IMR-90 (cell line): ENCODE data around the gene DICER1. TPM values are rescaled to one million over a fixed set of nuclear protein-coding genes. Genes with fewer than 3 reads are reported as not detected.

ENCODE experiments used
- ATAC-seq: fragments of 200-7000 bp; cut with Tn5 transposase; 2 replicates; pipeline ENCODE4 v1.9.1; 2020; ENCODE audit warnings: low read depth, mild to moderate bottlenecking, moderate library complexity
- BruUV-seq: library from RNA; stranded (reverse); fragments of 400-500 nt; replicated peaks from 2 replicates; lab custom pipeline; 2021; lab: Mats Ljungman, UMichigan
- CTCF ChIA-PET: fragments of 300-600 bp; formaldehyde crosslinking; extraction: SDS; loops from one replicate; lab custom pipeline; 2021; ENCODE audit warnings: antibody characterized with exemption; lab: Yijun Ruan, JAX
- POLR2A ChIA-PET: fragments of 300-600 bp; sonication (Branson Sonifier 250); formaldehyde crosslinking; loops from one replicate; lab custom pipeline; 2022; ENCODE audit warnings: antibody characterized with exemption; ENCODE audit not compliant: unreplicated experiment; lab: Charles Lee
- DNase-seq: peaks from one replicate; pipeline ENCODE4 v3.0.0; 2013
- H2AFZ ChIP-seq: replicated peaks from 2 replicates; pipeline ENCODE3; 2013; ENCODE audit warnings: low read length, mild to moderate bottlenecking; ENCODE audit not compliant: poor library complexity
- H2AK5ac ChIP-seq: 2 replicates; pipeline ENCODE4 v1.6.1; 2013; ENCODE audit warnings: low read depth, low read length, inconsistent platforms
- H2AK9ac ChIP-seq: replicated peaks from 2 replicates; pipeline ENCODE3; 2013; ENCODE audit warnings: mild to moderate bottlenecking, low read depth, low read length, moderate library complexity; ENCODE audit not compliant: poor library complexity
- H2BK120ac ChIP-seq: 2 replicates; pipeline ENCODE4 v1.6.1; 2013; ENCODE audit warnings: low read depth, low read length, inconsistent platforms
- H2BK15ac ChIP-seq: 3 replicates; pipeline ENCODE4 v1.6.1; 2013; ENCODE audit warnings: low read depth, low read length, inconsistent platforms
- H2BK20ac ChIP-seq: 2 replicates; pipeline ENCODE4 v1.6.1; 2013; ENCODE audit warnings: low read depth, mild to moderate bottlenecking, inconsistent platforms, low read length, moderate library complexity
- H2BK5ac ChIP-seq: 2 replicates; pipeline ENCODE4 v1.6.1; 2013; ENCODE audit warnings: mild to moderate bottlenecking, low read depth, low read length, inconsistent platforms; ENCODE audit not compliant: poor library complexity, severe bottlenecking
- H3K14ac ChIP-seq: replicated peaks from 2 replicates; pipeline ENCODE4 v1.6.1; 2013; ENCODE audit warnings: low read depth, low read length, inconsistent platforms
- H3K18ac ChIP-seq: 2 replicates; pipeline ENCODE4 v1.6.1; 2013; ENCODE audit warnings: low read depth, low read length, control low read depth
- H3K23ac ChIP-seq: 2 replicates; pipeline ENCODE4 v1.6.1; 2013; ENCODE audit warnings: low read depth, low read length, inconsistent platforms
- H3K27ac ChIP-seq: 2 replicates; pipeline ENCODE4 v1.5.1; 2013; ENCODE audit warnings: mild to moderate bottlenecking, control low read depth, low read length; ENCODE audit not compliant: insufficient read depth
- H3K27me3 ChIP-seq: 2 replicates; pipeline ENCODE4 v1.6.1; 2013; ENCODE audit warnings: low read length; ENCODE audit not compliant: control insufficient read depth, insufficient read depth
- H3K36me3 ChIP-seq: 2 replicates; pipeline ENCODE4 v1.6.1; 2013; ENCODE audit warnings: low read length, mixed read lengths; ENCODE audit not compliant: control insufficient read depth, insufficient read depth
- H3K4ac ChIP-seq: 2 replicates; pipeline ENCODE4 v1.6.1; 2013; ENCODE audit warnings: low read depth, low read length, inconsistent platforms
- H3K4me1 ChIP-seq: 2 replicates; pipeline ENCODE4 v1.6.1; 2013; ENCODE audit warnings: low read length, mixed read lengths; ENCODE audit not compliant: control insufficient read depth, insufficient read depth
- H3K4me2 ChIP-seq: 2 replicates; pipeline ENCODE4 v1.6.1; 2013; ENCODE audit warnings: low read depth, mild to moderate bottlenecking, control low read depth, low read length, moderate library complexity
- H3K4me3 ChIP-seq: 2 replicates; pipeline ENCODE4 v1.5.1; 2013; ENCODE audit warnings: low read depth, mild to moderate bottlenecking, control low read depth, low read length, moderate library complexity; ENCODE audit not compliant: insufficient read depth
- H3K56ac ChIP-seq: 2 replicates; pipeline ENCODE4 v1.6.1; 2013; ENCODE audit warnings: low read length, inconsistent platforms; ENCODE audit not compliant: insufficient read depth; ENCODE audit errors: extremely low read depth
- H3K79me1 ChIP-seq, 2 experiments: 2 replicates each; pipeline ENCODE4 v1.6.1; 2013; ENCODE audit warnings: low read length in 2 of 2, inconsistent platforms in 1 of 2, low read depth in 1 of 2
- H3K9ac ChIP-seq: 2 replicates; pipeline ENCODE4 v1.6.1; 2013; ENCODE audit warnings: low read depth, low read length, control low read depth
- H3K9me1 ChIP-seq: 2 replicates; pipeline ENCODE4 v1.6.1; 2013; ENCODE audit warnings: low read length, inconsistent platforms; ENCODE audit not compliant: insufficient read depth
- H3K9me3 ChIP-seq: 2 replicates; pipeline ENCODE4 v1.6.1; 2013; ENCODE audit warnings: low read length; ENCODE audit not compliant: control insufficient read depth, insufficient read depth
- H4K20me1 ChIP-seq: 2 replicates; pipeline ENCODE4 v1.6.1; 2013; ENCODE audit warnings: low read length, inconsistent platforms; ENCODE audit not compliant: insufficient read depth
- H4K5ac ChIP-seq: 2 replicates; pipeline ENCODE4 v1.6.1; 2013; ENCODE audit warnings: mild to moderate bottlenecking, low read depth, low read length, control low read depth
- H4K8ac ChIP-seq, 2 experiments: 2 replicates each; pipeline ENCODE4 v1.6.1; 2013; ENCODE audit warnings: low read depth in 2 of 2, low read length in 2 of 2, control low read depth in 1 of 2, inconsistent platforms in 1 of 2
- H4K91ac ChIP-seq: 2 replicates; pipeline ENCODE4 v1.6.1; 2013; ENCODE audit warnings: low read depth, low read length, inconsistent platforms; ENCODE audit not compliant: insufficient read depth
- BHLHE40 ChIP-seq: fragments of 150-350 bp; IDR thresholded peaks from 2 replicates; pipeline ENCODE4 v1.6.1; 2016; ENCODE audit warnings: mild to moderate bottlenecking, low read depth, low read length
- CHD1 ChIP-seq: IDR thresholded peaks from 2 replicates; pipeline ENCODE4 v1.6.1; 2012; ENCODE audit warnings: low read depth, low read length, improper control_type of control experiment
- FOS ChIP-seq: fragments of 150-350 bp; IDR thresholded peaks from 2 replicates; pipeline ENCODE4 v1.6.1; 2016; ENCODE audit warnings: low read depth, low read length
- POLR2A ChIP-seq: IDR thresholded peaks from 2 replicates; pipeline ENCODE4 v1.6.1; 2012; ENCODE audit warnings: mild to moderate bottlenecking, low read depth, low read length
- WGBS, 2 experiments: methylation state at CpG; one replicate each; pipeline versions ENCODE4 v1.1.5 to v1.1.7; 2013; ENCODE audit warnings: missing lambda C conversion rate in 2 of 2; ENCODE audit not compliant: insufficient read length in 1 of 2; ENCODE audit errors: extremely low coverage in 2 of 2; 5-methylcytosine and 5-hydroxymethylcytosine counted together
- dilution Hi-C: fragments of 300-500 bp; cut with HindIII; formaldehyde crosslinking; loops from one replicate; pipeline ENCODE4 v1.14.3; 2018; ENCODE audit warnings: low sequenced_read_pairs; ENCODE audit not compliant: unreplicated experiment
- in situ Hi-C: fragments of 300-500 bp; cut with MboI; formaldehyde crosslinking; loops from 3 replicates; pipeline ENCODE4 v1.14.3; 2019; ENCODE audit warnings: low sequenced_read_pairs, inconsistent platforms, mixed read lengths
- intact Hi-C: fragments of 100-400 bp; cut with micrococcal nuclease; formaldehyde crosslinking; loops from 2 replicates; pipeline ENCODE4 v1.10.0; 2022
- polyA plus RNA-seq, 3 experiments: library from polyadenylated mRNA; depleted of rRNA; stranded (reverse); fragments of >200 nt; gene quantifications; 2 replicates each; pipeline ENCODE4 v1.2.3, GENCODE V29; 2012; ENCODE audit warnings: low replicate concordance in 1 of 3
- total RNA-seq: library from RNA; depleted of rRNA; stranded (reverse); fragments of >200 nt; gene quantifications from 2 replicates; pipeline ENCODE4 v1.2.3, GENCODE V29; 2012
- TF ChIP-seq, protein P1 (sequence below): conservative IDR thresholded peaks from 2 replicates; pipeline ENCODE4 v1.5.1; 2012; ENCODE audit warnings: mild to moderate bottlenecking, low read depth, low read length, improper control_type of control experiment

Gene DICER1
- total and polyA plus RNA-seq, 2 of the 4 experiments (the other 2 are of a cell fraction) = 9.7 to 49.5 TPM

DNA sequence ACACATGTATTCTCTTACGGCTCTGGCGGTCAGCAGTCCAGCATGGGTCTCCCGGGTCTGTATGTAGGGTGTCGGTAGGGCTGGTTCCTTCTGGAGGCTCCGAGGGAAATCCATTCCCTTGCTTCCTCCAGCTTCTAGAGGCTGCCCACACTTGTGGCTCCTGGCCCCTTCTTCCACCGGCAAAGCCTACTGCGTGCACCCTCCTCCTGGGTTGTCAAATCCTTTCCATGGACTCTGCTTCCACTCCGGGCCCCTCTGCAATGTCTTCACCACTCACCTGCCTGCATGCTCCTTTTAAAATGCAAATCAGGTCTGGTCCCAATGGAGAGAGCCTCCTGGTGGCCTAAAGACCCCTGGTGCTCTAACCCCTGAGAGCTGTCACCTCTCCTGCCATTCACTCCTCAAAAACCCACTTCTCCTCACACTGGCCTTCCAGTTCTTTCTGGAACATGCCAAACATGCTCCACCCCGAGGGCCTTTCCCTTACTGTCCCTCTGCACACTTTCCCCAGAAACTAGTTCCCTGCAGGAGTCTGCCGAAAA, 108.5 kb downstream of the DICER1 start:
- WGBS, 2 experiments = 74% methylated on average over 6 of the region's 10 CpGs; no CpG with 5 or more reads in 1 of the 2 experiments
- Histone ChIP-seq H3K9me3 (no peaks in the 10 kb centered on the region), H3K9ac (no peak overlapping the region), H3K18ac (no peak overlapping the region), H4K20me1 (no peaks in the 10 kb centered on the region), H3K23ac (no peak overlapping the region), H3K4me2 (no peak overlapping the region), H4K91ac (0 out of 2 replicates have a peak overlapping the region, but pooled peaks have one; percentile 21), H3K56ac (no peak overlapping the region), H3K27ac (no peak overlapping the region), H2AK9ac (no peak overlapping the region), H3K4me1 (peaks cover 13% of the 10 kb centered on the region), H3K4me3 (no peak overlapping the region), H3K14ac (no peak overlapping the region), H3K9me1 (no peaks in the 10 kb centered on the region), H2AFZ (no peak overlapping the region), H2AK5ac (no peak overlapping the region), H3K27me3 (peaks cover 5% of the 10 kb centered on the region; the same call in 1 of the 2 replicates), H3K36me3 (no peaks in the 10 kb centered on the region), H4K5ac (no peak overlapping the region), H2BK120ac (no peak overlapping the region), H3K4ac (peak overlapping the region; percentile 30; the same call in 1 of the 2 replicates), H3K79me1 (no peaks in the 10 kb centered on the region), H2BK15ac (peak overlapping the region; percentile 69; the same call in 1 of the 3 replicates), H4K8ac (no peak overlapping the region), H2BK5ac (no peak overlapping the region), H2BK20ac (0 out of 2 replicates have a peak overlapping the region, but pooled peaks have one; percentile 0)
- POLR2A ChIA-PET = no interaction called here
- in situ Hi-C loops (no loop called here), dilution Hi-C loops (no loop called here), intact Hi-C loops (no loop called here)
- CTCF ChIA-PET = no interaction called here
- no peak for ATAC-seq
- BruUV-seq = no TSS peak
- TF ChIP-seq CHD1 (no peak), BHLHE40 (no peak), FOS (no peak), POLR2A (no peak)
- TF ChIP-seq, protein P1, sequence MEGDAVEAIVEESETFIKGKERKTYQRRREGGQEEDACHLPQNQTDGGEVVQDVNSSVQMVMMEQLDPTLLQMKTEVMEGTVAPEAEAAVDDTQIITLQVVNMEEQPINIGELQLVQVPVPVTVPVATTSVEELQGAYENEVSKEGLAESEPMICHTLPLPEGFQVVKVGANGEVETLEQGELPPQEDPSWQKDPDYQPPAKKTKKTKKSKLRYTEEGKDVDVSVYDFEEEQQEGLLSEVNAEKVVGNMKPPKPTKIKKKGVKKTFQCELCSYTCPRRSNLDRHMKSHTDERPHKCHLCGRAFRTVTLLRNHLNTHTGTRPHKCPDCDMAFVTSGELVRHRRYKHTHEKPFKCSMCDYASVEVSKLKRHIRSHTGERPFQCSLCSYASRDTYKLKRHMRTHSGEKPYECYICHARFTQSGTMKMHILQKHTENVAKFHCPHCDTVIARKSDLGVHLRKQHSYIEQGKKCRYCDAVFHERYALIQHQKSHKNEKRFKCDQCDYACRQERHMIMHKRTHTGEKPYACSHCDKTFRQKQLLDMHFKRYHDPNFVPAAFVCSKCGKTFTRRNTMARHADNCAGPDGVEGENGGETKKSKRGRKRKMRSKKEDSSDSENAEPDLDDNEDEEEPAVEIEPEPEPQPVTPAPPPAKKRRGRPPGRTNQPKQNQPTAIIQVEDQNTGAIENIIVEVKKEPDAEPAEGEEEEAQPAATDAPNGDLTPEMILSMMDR = no peak
- DNase-seq = no peak
